Globus pallidus (tissue), 1 donor: Measurements from ENCODE around the gene USP17L17.
"Not testable (repeated sequence)": the region's sequence is repeated elsewhere in the genome, so short reads cannot be mapped to it uniquely, and the experiment has no call there.

Source experiments
- DNase-seq: peaks from one replicate; pipeline ENCODE4 v3.0.0-alpha.2; 2015; ENCODE audit warnings: low spot score

USP17L17 gene, protein sequence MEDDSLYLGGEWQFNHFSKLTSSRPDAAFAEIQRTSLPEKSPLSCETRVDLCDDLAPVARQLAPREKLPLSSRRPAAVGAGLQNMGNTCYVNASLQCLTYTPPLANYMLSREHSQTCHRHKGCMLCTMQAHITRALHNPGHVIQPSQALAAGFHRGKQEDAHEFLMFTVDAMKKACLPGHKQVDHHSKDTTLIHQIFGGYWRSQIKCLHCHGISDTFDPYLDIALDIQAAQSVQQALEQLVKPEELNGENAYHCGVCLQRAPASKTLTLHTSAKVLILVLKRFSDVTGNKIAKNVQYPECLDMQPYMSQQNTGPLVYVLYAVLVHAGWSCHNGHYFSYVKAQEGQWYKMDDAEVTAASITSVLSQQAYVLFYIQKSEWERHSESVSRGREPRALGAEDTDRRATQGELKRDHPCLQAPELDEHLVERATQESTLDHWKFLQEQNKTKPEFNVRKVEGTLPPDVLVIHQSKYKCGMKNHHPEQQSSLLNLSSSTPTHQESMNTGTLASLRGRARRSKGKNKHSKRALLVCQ

GRCh38 chr4:9243579-9243978 lies at the start of gene USP17L17:
Gene USP17L17, plus strand, starts transcription at chr4:9243879. Its CDS starts 0 bp downstream, at chr4:9243879.
- not testable (repeated sequence) for DNase-seq

GRCh38 chr4:9210357-9210756 lies 33.3 kb upstream of the USP17L17 start, which contains the start of gene USP17L10:
Gene USP17L10, plus strand, starts transcription at chr4:9210657. Its CDS starts 0 bp downstream, at chr4:9210657.
- DNase-seq, result not testable (repeated sequence)

DNA sequence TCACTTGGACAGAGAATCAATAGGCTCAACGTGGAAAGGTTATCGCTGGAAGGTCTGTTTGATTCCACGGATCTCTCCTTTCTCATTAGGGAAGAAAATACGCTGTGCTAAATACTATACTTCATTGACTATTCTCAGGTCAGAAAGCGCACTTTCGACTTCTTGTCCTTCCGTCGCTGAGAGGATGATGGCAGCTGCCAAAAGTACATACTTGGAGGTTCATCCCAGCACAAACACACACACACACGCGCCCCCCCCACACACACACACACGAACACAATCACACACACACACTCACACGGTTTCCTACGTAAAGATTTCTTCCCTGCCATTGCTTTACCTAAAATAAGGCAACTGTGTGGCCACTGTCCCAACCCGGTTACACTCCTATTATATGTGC lies 29.0 kb upstream of the USP17L17 start:
- not testable (repeated sequence) for DNase-seq

- not testable (repeated sequence) for DNase-seq
Observed at GRCh38 chr4:9215105-9215504, 28.6 kb upstream of the USP17L17 start, which contains the start of gene USP17L11. Gene USP17L11, plus strand, starts transcription at chr4:9215405. Its CDS starts 0 bp downstream, at chr4:9215405.

DNA sequence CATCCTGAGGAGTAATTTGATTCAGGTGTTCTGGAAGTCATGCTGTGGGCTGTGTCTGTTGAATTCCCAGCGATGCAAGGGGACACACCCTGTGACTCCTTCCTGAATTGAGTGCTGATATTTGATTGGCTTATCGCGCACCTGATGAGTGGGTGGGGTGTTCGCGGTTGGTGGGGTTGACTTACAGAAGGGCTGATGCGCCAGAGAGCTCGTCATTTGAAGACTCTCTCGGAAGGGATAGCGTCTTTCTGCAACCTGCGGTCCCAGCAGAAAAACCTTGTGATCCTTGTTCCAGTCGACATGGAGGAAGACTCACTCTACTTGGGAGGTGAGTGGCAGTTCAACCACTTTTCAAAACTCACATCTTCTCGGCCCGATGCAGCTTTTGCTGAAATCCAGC lies 23.8 kb upstream of the USP17L17 start, which contains the start of gene USP17L12:
Gene USP17L12, plus strand, starts transcription at position 301 of the 400 bp plus-strand sequence. Its CDS starts 0 bp downstream, at position 301.
- DNase-seq, result not testable (repeated sequence)

DNA sequence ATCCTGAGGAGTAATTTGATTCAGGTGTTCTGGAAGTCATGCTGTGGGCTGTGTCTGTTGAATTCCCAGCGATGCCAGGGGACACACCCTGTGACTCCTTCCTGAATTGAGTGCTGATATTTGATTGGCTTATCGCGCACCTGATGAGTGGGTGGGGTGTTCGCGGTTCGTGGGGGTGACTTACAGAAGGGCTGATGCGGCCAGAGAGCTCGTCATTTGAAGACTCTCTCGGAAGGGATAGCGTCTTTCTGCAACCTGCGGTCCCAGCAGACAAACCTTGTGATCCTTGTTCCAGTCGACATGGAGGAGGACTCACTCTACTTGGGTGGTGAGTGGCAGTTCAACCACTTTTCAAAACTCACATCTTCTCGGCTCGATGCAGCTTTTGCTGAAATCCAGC lies 19.1 kb upstream of the USP17L17 start, which contains the start of gene USP17L13:
Gene USP17L13, plus strand, starts transcription at position 301 of the 400 bp plus-strand sequence. Its CDS starts 0 bp downstream, at position 301.
- not testable (repeated sequence) for DNase-seq

- not testable (repeated sequence) for DNase-seq
Observed at GRCh38 chr4:9230249-9230648, 13.4 kb upstream of the USP17L17 start.

DNA sequence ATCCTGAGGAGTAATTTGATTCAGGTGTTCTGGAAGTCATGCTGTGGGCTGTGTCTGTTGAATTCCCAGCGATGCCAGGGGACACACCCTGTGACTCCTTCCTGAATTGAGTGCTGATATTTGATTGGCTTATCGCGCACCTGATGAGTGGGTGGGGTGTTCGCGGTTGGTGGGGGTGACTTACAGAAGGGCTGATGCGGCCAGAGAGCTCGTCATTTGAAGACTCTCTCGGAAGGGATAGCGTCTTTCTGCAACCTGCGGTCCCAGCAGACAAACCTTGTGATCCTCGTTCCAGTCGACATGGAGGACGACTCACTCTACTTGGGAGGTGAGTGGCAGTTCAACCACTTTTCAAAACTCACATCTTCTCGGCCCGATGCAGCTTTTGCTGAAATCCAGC lies 9.6 kb upstream of the USP17L17 start, which contains the start of gene USP17L15:
Gene USP17L15, plus strand, starts transcription at position 301 of the 400 bp plus-strand sequence. Its CDS starts 0 bp downstream, at position 301.
- DNase-seq, result not testable (repeated sequence)

- DNase-seq, result not testable (repeated sequence)
Observed at GRCh38 chr4:9238461-9238860, 5.2 kb upstream of the USP17L17 start.

GRCh38 chr4:9247953-9248680 lies 4.4 kb downstream of the USP17L17 start, which contains the start of gene USP17L18:
Gene USP17L18, plus strand, starts transcription at chr4:9248630. Its CDS starts 0 bp downstream, at chr4:9248630.
- DNase-seq, result not testable (repeated sequence)

- DNase-seq, result not testable (repeated sequence)
Observed at GRCh38 chr4:9253078-9253477, 9.4 kb downstream of the USP17L17 start, which contains the start of gene USP17L19. Gene USP17L19, plus strand, starts transcription at chr4:9253378. Its CDS starts 0 bp downstream, at chr4:9253378.

- DNase-seq, result not testable (repeated sequence)
Observed at GRCh38 chr4:9257824-9258223, 14.1 kb downstream of the USP17L17 start, which contains the start of gene USP17L20. Gene USP17L20, plus strand, starts transcription at chr4:9258124. Its CDS starts 0 bp downstream, at chr4:9258124.

GRCh38 chr4:9262572-9262971 lies 18.9 kb downstream of the USP17L17 start, which contains the start of gene USP17L21:
Gene USP17L21, plus strand, starts transcription at chr4:9262872. Its CDS starts 0 bp downstream, at chr4:9262872.
- not testable (repeated sequence) for DNase-seq

GRCh38 chr4:9267319-9267718 lies 23.6 kb downstream of the USP17L17 start, which contains the start of gene USP17L22:
Gene USP17L22, plus strand, starts transcription at chr4:9267619. Its CDS starts 0 bp downstream, at chr4:9267619.
- not testable (repeated sequence) for DNase-seq

DNA sequence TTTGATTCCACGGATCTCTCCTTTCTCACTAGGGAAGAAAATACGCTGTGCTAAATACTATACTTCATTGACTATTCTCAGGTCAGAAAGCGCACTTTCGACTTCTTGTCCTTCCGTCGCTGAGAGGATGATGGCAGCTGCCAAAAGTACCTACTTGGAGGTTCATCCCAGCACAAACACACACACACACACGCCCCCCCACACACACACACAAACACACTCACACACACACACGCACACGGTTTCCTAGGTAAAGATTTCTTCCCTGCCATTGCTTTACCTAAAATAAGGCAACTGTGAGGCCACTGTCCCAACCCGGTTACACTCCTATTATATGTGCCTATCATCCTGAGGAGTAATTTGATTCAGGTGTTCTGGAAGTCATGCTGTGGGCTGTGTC lies 28.0 kb downstream of the USP17L17 start:
- not testable (repeated sequence) for DNase-seq
